Endothelial cell of umbilical vein (primary cell): ENCODE measurements around the gene CDT1. TPM values are rescaled to one million over a fixed set of nuclear protein-coding genes. Genes with fewer than 3 reads are reported as not detected.

Experiments used
- BruUV-seq: library from RNA; stranded (reverse); fragments of 400-500 nt; replicated peaks from 2 replicates; lab custom pipeline; 2021; lab: Mats Ljungman, UMichigan
- CTCF ChIA-PET: fragments of 300-600, 350-600 bp; sonication (Branson Sonifier 250); formaldehyde crosslinking; loops from one replicate; lab custom pipeline; 2021; ENCODE audit warnings: antibody characterized with exemption, inconsistent platforms; lab: Charles Lee
- POLR2A ChIA-PET: fragments of 300-600, 350-600 bp; sonication (Branson Sonifier 250); formaldehyde crosslinking; loops from one replicate; lab custom pipeline; 2021; ENCODE audit warnings: antibody characterized with exemption, inconsistent platforms; lab: Charles Lee
- DNase-seq: peaks from one replicate; pipeline ENCODE4 v3.0.0-alpha.2; 2011; ENCODE audit warnings: low read depth, low spot score
- FAIRE-seq: peaks from 2 replicates; lab custom pipeline; 2011; peaks lifted over from hg19 to GRCh38; lab: Jason Lieb, UNC
- H2AFZ ChIP-seq: 2 replicates; pipeline ENCODE4 v1.6.0; 2012; ENCODE audit warnings: low read depth, low read length, control low read depth, inconsistent platforms
- H3K27ac ChIP-seq: 2 replicates; pipeline ENCODE4 v1.5.1; 2011; ENCODE audit warnings: low read depth, mild to moderate bottlenecking, control low read depth, low read length, moderate library complexity; ENCODE audit not compliant: insufficient read depth
- H3K27me3 ChIP-seq, 2 experiments: 2 replicates each; pipeline versions ENCODE4 v1.6.0 to v1.6.1; 2011; ENCODE audit warnings: low read length in 2 of 2, mixed read lengths in 1 of 2; ENCODE audit not compliant: control insufficient read depth in 2 of 2, insufficient read depth in 2 of 2
- H3K36me3 ChIP-seq, 2 experiments: 2 replicates in 1 of 2; 3 replicates in 1 of 2; pipeline ENCODE4 v1.5.1; 2011; ENCODE audit warnings: low read length in 2 of 2, mild to moderate bottlenecking in 1 of 2, moderate library complexity in 1 of 2; ENCODE audit not compliant: control insufficient read depth in 2 of 2, insufficient read depth in 2 of 2; ENCODE audit errors: extremely low read depth in 1 of 2
- H3K4me1 ChIP-seq: 3 replicates; pipeline ENCODE4 v1.5.1; 2011; ENCODE audit warnings: mild to moderate bottlenecking, low read length; ENCODE audit not compliant: control insufficient read depth, insufficient read depth; ENCODE audit errors: extremely low read depth
- H3K4me2 ChIP-seq: 2 replicates; pipeline ENCODE4 v1.6.1; 2011; ENCODE audit warnings: low read length, control low read depth, mixed read lengths; ENCODE audit not compliant: insufficient read depth
- H3K4me3 ChIP-seq, 3 experiments: fragments of 200-600 bp in 1 of 3; sonication (generic), shearing (Covaris generic) in 1 of 3; replicated peaks in 1 of 3; 2 replicates each; pipeline ENCODE4 v1.5.1; 2011 to 2016; ENCODE audit warnings: control low read depth in 3 of 3, low read length in 3 of 3, mild to moderate bottlenecking in 2 of 3, inconsistent platforms in 1 of 3, low read depth in 1 of 3, moderate library complexity in 1 of 3; ENCODE audit not compliant: insufficient read depth in 1 of 3
- H3K79me2 ChIP-seq: 2 replicates; pipeline ENCODE4 v1.6.0; 2012; ENCODE audit warnings: low read length, inconsistent platforms; ENCODE audit not compliant: control insufficient read depth, insufficient read depth
- H3K9ac ChIP-seq: replicated peaks from 2 replicates; pipeline ENCODE3; 2011; ENCODE audit warnings: low read length, control low read depth; ENCODE audit not compliant: insufficient read depth; ENCODE audit errors: extremely low read depth
- H3K9me1 ChIP-seq: replicated peaks from 3 replicates; pipeline ENCODE4 v1.6.0; 2011; ENCODE audit warnings: mild to moderate bottlenecking, low read length; ENCODE audit not compliant: control insufficient read depth, insufficient read depth; ENCODE audit errors: extremely low read depth
- H3K9me3 ChIP-seq: replicated peaks from 2 replicates; pipeline ENCODE4 v1.5.1; 2012; ENCODE audit warnings: low read length, inconsistent platforms; ENCODE audit not compliant: control insufficient read depth, insufficient read depth
- H4K20me1 ChIP-seq: replicated peaks from 2 replicates; pipeline ENCODE3; 2011; ENCODE audit warnings: mild to moderate bottlenecking, low read length; ENCODE audit not compliant: control insufficient read depth, insufficient read depth; ENCODE audit errors: extremely low read depth
- EZH2 ChIP-seq: IDR thresholded peaks from 2 replicates; pipeline ENCODE4 v1.6.1; 2012; ENCODE audit warnings: borderline replicate concordance, low read depth, mild to moderate bottlenecking, moderate library complexity, low read length, inconsistent platforms; ENCODE audit not compliant: severe bottlenecking
- FOS ChIP-seq: IDR thresholded peaks from 2 replicates; pipeline ENCODE4 v1.6.1; 2011; ENCODE audit warnings: mild to moderate bottlenecking, low read length, moderate library complexity, borderline replicate concordance; ENCODE audit not compliant: insufficient read depth
- GATA2 ChIP-seq: IDR thresholded peaks from 2 replicates; pipeline ENCODE4 v1.7.0; 2011; ENCODE audit warnings: low read depth, mild to moderate bottlenecking, moderate library complexity, mixed read lengths, low read length; ENCODE audit not compliant: insufficient read length, insufficient read depth
- JUN ChIP-seq: IDR thresholded peaks from 2 replicates; pipeline ENCODE4 v1.6.1; 2011; ENCODE audit warnings: borderline replicate concordance, low read depth; ENCODE audit not compliant: insufficient read length, insufficient read depth
- MYC ChIP-seq: IDR thresholded peaks from one replicate; pipeline ENCODE4 v1.6.1; 2011; ENCODE audit warnings: mild to moderate bottlenecking, low read depth, low read length
- POLR2AphosphoS5 ChIP-seq: IDR thresholded peaks from 2 replicates; pipeline ENCODE4 v1.6.1; 2012; ENCODE audit warnings: low read depth, mild to moderate bottlenecking, control low read depth, low read length, moderate library complexity; ENCODE audit not compliant: insufficient read depth
- dilution Hi-C: fragments of 300-500 bp; cut with MboI; formaldehyde crosslinking; loops from one replicate; pipeline ENCODE4 v1.15.0; 2019; ENCODE audit warnings: low sequenced_read_pairs; ENCODE audit not compliant: extremely low pct_ligation_motif_present
- intact Hi-C: fragments of 100-400 bp; cut with micrococcal nuclease; formaldehyde crosslinking; loops from one replicate; pipeline ENCODE4 v1.10.0; 2022
- polyA plus RNA-seq, 4 experiments: library from polyadenylated mRNA; depleted of rRNA in 3 of 4; stranded (reverse) in 3 of 4; unstranded in 1 of 4; fragments of >200 nt; gene quantifications; 2 replicates each; pipeline versions ENCODE4 v1.2.1 to v1.2.3, GENCODE V29; 2011 to 2012; ENCODE audit warnings: missing spikeins in 1 of 4
- total RNA-seq: library from RNA; stranded (reverse); gene quantifications from 2 replicates; pipeline ENCODE4 v1.2.3, GENCODE V29; 2021
- TF ChIP-seq, protein P1 (sequence below), 2 donors: IDR thresholded peaks; 1 replicate in 1 of 2; 2 replicates in 1 of 2; pipeline ENCODE4 v1.5.1; 2011; ENCODE audit warnings: low read length in 2 of 2, mild to moderate bottlenecking in 2 of 2, moderate library complexity in 2 of 2, control low read depth in 1 of 2, inconsistent platforms in 1 of 2, low read depth in 1 of 2; ENCODE audit not compliant: insufficient read depth in 1 of 2; ENCODE audit errors: extremely low read depth in 1 of 2

Gene CDT1
- total and polyA plus RNA-seq, 2 donors (not counting 3 experiments of a cell fraction or from before 2014, with no cell fraction given), result 15.6 to 30.6 TPM

- no peak overlapping the region for H3K4me3 ChIP-seq
- H3K9ac ChIP-seq, result no peak overlapping the region
- dilution Hi-C loops (no loop called here), intact Hi-C loops (no loop called here)
- H2AFZ ChIP-seq, result no peak overlapping the region
- no peaks in the 10 kb centered on the region for H3K9me1 ChIP-seq
- no peak for TF ChIP-seq JUN
- no peak for TF ChIP-seq POLR2AphosphoS5
- no peak for TF ChIP-seq FOS
- no peak overlapping the region for H3K27ac ChIP-seq
- no peak overlapping the region for H3K4me2 ChIP-seq
- FAIRE-seq (no peak), DNase-seq (no peak)
- CTCF ChIA-PET, result interaction anchor here (0.7 to 1.9 kb wide), 2 partner anchors 41 to 116 kb away, joined by 3 to 7 read pairs; no protein-coding TSS in a partner anchor
- BruUV-seq, result no TSS peak
- no peaks in the 10 kb centered on the region for H3K27me3 ChIP-seq
- peaks cover 4% of the 10 kb centered on the region for H3K79me2 ChIP-seq
- no peaks in the 10 kb centered on the region for H3K9me3 ChIP-seq
- no peaks in the 10 kb centered on the region for H4K20me1 ChIP-seq
- peaks cover 4% of the 10 kb centered on the region for H3K4me1 ChIP-seq
- H3K36me3 ChIP-seq, result peaks cover 0 to 3% of the 10 kb centered on the region in 2 experiments
- POLR2A ChIA-PET, result no interaction called here
These were observed 49.8 kb downstream of the CDT1 start for GRCh38 chr16:88853325-88853941.

DNA sequence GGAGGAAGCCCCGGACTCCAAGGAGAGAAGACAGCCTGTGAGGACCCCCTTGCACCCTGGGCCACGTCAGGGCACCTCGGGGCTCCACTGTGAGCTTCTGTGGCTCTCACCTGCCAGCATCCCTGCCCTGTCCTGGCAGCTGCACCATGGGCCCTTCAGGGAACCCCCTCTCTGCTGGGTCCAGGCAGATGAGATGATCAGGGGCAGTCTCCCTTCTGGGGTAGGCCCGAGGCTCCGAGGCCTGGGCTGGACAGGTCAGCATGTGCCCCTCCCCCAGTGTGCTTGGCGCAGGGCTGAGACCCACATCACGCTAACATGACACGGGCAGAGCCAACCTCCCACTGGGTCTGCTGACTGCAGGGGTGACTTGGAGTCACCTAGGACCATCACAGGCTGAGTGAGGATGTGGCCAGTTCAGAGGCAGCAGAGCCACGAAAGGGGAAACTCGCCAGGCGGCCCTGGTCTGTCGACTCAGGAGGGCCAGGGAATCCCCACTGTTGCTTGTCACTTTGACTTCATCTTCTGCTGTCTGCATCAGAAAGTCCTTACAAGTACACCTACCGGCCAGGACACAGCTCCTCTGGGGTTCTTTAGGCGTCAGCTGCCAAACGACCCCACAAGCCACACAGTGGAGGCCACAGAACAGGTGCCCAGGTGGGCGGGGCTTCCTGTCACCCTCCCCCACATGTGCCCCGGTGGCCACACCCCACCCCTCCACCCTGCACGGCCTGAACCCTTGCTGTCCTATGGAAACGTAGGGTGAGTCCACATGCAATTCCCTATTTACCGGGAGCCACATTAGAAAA, 50.9 kb downstream of the CDT1 start:
- Histone ChIP-seq H3K4me2 (no peak overlapping the region), H3K36me3 (peaks cover 0 to 6% of the 10 kb centered on the region in 2 experiments), H3K9me3 (no peaks in the 10 kb centered on the region), H2AFZ (no peak overlapping the region), H3K4me1 (peaks cover 4% of the 10 kb centered on the region), H3K79me2 (peaks cover 4% of the 10 kb centered on the region), H3K4me3 (no peak overlapping the region), H3K9ac (no peak overlapping the region), H3K27me3 (no peaks in the 10 kb centered on the region), H3K9me1 (no peaks in the 10 kb centered on the region), H4K20me1 (no peaks in the 10 kb centered on the region), H3K27ac (no peak overlapping the region)
- ChIA-PET CTCF (no interaction called here), POLR2A (no interaction called here)
- DNase-seq, result no peak
- dilution Hi-C loops, result no loop called here
- FAIRE-seq, result no peak
- BruUV-seq, result no TSS peak
- no peak for TF ChIP-seq EZH2
- no peak for TF ChIP-seq POLR2AphosphoS5
- TF ChIP-seq GATA2, result no peak
- no peak for TF ChIP-seq MYC
- TF ChIP-seq, protein P1, sequence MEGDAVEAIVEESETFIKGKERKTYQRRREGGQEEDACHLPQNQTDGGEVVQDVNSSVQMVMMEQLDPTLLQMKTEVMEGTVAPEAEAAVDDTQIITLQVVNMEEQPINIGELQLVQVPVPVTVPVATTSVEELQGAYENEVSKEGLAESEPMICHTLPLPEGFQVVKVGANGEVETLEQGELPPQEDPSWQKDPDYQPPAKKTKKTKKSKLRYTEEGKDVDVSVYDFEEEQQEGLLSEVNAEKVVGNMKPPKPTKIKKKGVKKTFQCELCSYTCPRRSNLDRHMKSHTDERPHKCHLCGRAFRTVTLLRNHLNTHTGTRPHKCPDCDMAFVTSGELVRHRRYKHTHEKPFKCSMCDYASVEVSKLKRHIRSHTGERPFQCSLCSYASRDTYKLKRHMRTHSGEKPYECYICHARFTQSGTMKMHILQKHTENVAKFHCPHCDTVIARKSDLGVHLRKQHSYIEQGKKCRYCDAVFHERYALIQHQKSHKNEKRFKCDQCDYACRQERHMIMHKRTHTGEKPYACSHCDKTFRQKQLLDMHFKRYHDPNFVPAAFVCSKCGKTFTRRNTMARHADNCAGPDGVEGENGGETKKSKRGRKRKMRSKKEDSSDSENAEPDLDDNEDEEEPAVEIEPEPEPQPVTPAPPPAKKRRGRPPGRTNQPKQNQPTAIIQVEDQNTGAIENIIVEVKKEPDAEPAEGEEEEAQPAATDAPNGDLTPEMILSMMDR (IDR thresholded peaks at IDR 0.05; ENCODE audit: extremely low read depth in 1 of 2, insufficient read depth in 1 of 2, low read depth in 1 of 2, low read length in 2 of 2), result no peak
- no peak for TF ChIP-seq JUN
- intact Hi-C loops, result no loop called here
